Urinary bladder (tissue), 4 donors: Measurements from ENCODE around the gene TRPV4. TPM values are rescaled to one million over a fixed set of nuclear protein-coding genes. Genes with fewer than 3 reads are reported as not detected.
"Not testable (repeated sequence)": the region's sequence is repeated elsewhere in the genome, so short reads cannot be mapped to it uniquely, and the experiment has no call there.

Experiments used
- DNase-seq: peaks from one replicate; pipeline ENCODE4 v3.0.0-alpha.2; 2015; ENCODE audit errors: extremely low spot score
- H3K27ac ChIP-seq: one replicate; pipeline ENCODE4 v1.5.1; 2013; ENCODE audit warnings: low read depth, mild to moderate bottlenecking, moderate library complexity
- H3K36me3 ChIP-seq: one replicate; pipeline ENCODE4 v1.6.1; 2013; ENCODE audit warnings: mild to moderate bottlenecking, moderate library complexity; ENCODE audit not compliant: insufficient read depth
- H3K4me1 ChIP-seq: one replicate; pipeline ENCODE4 v1.6.1; 2013; ENCODE audit warnings: mild to moderate bottlenecking, moderate library complexity; ENCODE audit not compliant: insufficient read depth
- H3K4me3 ChIP-seq: one replicate; pipeline ENCODE4 v1.5.1; 2013; ENCODE audit warnings: low read depth, low read length
- WGBS: extraction: QIAGEN DNeasy Blood & Tissue Kit; methylation state at CpG from one replicate; pipeline ENCODE4 v1.1.7; 2013; 5-methylcytosine and 5-hydroxymethylcytosine counted together
- polyA plus RNA-seq: library from polyadenylated mRNA; stranded (reverse); fragments of 200-250 nt; gene quantifications from one replicate; pipeline ENCODE4 v1.2.3, GENCODE V29; 2013
- total RNA-seq: library from RNA; depleted of rRNA; stranded (reverse); fragments of >200 nt; gene quantifications from one replicate; pipeline ENCODE4 v1.2.3, GENCODE V29; 2014
- donor health status: healthy with polysubstance abuse.
- donor health status: healthy.

TRPV4 gene
- total and polyA plus RNA-seq, 2 donors = 0.90 to 1.2 TPM

DNA sequence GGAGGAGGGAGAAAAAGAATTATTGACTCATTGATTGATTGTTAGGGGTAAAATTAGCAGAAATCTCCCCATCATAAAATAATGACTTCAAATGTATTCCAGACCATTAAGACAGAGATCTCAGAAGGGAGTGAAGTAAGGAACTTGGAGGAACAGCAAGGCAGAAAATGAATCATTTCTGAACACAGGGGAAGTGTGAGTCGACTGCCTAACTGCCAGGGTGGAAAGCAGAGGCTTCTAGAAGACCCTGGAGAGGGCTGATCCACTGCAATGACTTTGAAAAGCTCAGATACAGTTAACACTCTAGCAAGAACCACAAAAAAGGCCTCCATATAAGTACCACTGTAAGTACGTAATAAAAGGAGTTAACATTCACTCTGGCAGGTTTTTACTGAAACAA lies 37.5 kb upstream of the TRPV4 start:
- no peak overlapping the region for H3K4me3 ChIP-seq
- H3K4me1 ChIP-seq = no peaks in the 10 kb centered on the region
- 65% methylated on average over 2 of the region's 2 CpGs for whole genome bisulfite sequencing
- DNase-seq = no peak
- no peaks in the 10 kb centered on the region for H3K36me3 ChIP-seq
- H3K27ac ChIP-seq = no peak overlapping the region

DNA sequence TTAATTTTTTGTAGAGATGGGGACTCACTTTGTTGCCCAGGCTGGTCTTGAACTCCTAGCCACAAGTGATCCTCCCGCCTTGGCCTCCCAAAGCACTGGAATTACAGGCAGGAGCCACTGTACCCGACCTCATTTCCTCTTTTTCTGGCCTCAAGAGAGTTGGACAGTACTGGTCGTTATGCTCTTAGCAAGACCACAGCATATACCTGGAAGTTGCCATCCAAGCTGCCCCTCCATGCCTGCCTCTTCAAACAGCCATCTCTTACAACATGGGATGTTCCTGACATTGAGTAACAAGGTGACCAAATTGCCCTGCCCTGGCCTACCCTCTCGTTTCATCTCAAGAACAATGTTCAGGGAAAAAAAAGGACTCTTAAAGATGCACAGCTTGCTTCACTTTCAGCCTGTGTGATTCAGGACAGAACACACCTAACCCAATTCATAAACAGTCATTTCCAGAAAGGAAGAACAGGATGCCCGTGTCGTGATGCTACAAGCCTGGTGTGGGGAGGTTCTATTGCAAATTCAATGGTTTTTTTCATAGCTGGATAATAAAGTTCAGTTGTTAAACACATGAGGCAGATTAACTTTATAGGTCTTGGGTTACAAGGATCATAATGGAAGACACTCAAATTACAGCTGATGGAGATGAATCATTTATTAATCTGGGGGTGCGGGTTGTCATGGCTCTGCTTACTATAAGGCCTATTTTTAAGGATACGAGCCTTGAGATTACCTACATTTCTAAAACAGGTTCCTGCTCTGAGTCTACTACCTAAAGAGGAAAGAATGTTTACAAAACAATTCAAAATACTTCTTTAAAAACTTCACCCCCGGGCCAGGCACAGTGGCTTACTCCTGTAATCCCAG lies 35.2 kb upstream of the TRPV4 start:
- no peak for DNase-seq
- no peaks in the 10 kb centered on the region for H3K4me1 ChIP-seq

GRCh38 chr12:109864916-109865315 lies 31.7 kb upstream of the TRPV4 start:
- peak overlapping the region; percentile 12 for H3K27ac ChIP-seq
- no peaks in the 10 kb centered on the region for H3K36me3 ChIP-seq
- no peak overlapping the region for H3K4me3 ChIP-seq
- WGBS = 75% methylated on average over 3 of the region's 3 CpGs
- DNase-seq = peak; percentile 89
- H3K4me1 ChIP-seq = no peaks in the 10 kb centered on the region

More for the DNA sequence above, 35.2 kb upstream of the TRPV4 start:
- H3K36me3 ChIP-seq = no peaks in the 10 kb centered on the region
- no peak overlapping the region for H3K27ac ChIP-seq
- WGBS = 80% methylated on average over 9 of the region's 9 CpGs
- no peak overlapping the region for H3K4me3 ChIP-seq

- H3K36me3 ChIP-seq = no peaks in the 10 kb centered on the region
- no peak for DNase-seq
- peak overlapping the region; percentile 51 for H3K27ac ChIP-seq
These were observed 30.9 kb upstream of the TRPV4 start for GRCh38 chr12:109863847-109864712.

GRCh38 chr12:109862491-109862890 lies 29.3 kb upstream of the TRPV4 start:
- not testable (repeated sequence) for H3K27ac ChIP-seq, H3K4me1 ChIP-seq, H3K36me3 ChIP-seq, H3K4me3 ChIP-seq, DNase-seq
- WGBS = 95% methylated on average over 9 of the region's 9 CpGs

More at GRCh38 chr12:109863847-109864712, 30.9 kb upstream of the TRPV4 start:
- Histone ChIP-seq H3K4me3 (no peak overlapping the region), H3K4me1 (no peaks in the 10 kb centered on the region)
- WGBS = 69% methylated on average over 9 of the region's 9 CpGs

GRCh38 chr12:109861689-109862314 lies 28.6 kb upstream of the TRPV4 start:
- WGBS = 76% methylated on average over 17 of the region's 17 CpGs
- H3K4me3 ChIP-seq = no peak overlapping the region

DNA sequence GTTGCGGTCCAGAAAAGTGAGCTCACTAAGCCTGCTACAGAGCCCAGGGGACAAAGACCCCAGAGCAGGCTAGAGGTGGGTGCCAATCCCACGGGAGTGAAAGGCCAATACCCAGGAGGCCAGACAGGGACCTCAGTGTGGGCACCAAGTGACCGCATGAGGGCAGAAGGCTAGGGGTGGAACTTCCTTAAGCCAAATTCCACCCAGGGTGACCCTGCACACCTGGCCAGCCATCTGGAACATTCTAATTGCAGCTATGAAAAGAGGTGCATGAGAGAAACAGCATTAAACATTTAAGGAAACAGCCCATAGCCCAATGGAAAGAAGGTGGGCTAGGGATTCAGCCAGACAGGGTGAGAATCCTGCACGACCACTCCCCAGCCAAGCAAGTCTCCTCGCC lies 27.8 kb upstream of the TRPV4 start:
- no peak for DNase-seq
- WGBS = 95% methylated on average over 5 of the region's 5 CpGs
- Histone ChIP-seq H3K27ac (no peak overlapping the region), H3K36me3 (no peaks in the 10 kb centered on the region), H3K4me1 (no peaks in the 10 kb centered on the region), H3K4me3 (no peak overlapping the region)

More at GRCh38 chr12:109861689-109862314, 28.6 kb upstream of the TRPV4 start:
- DNase-seq = no peak
- no peaks in the 10 kb centered on the region for H3K36me3 ChIP-seq
- no peak overlapping the region for H3K27ac ChIP-seq
- H3K4me1 ChIP-seq = no peaks in the 10 kb centered on the region

GRCh38 chr12:109858764-109859163 lies 25.6 kb upstream of the TRPV4 start:
- DNase-seq = no peak
- no peak overlapping the region for H3K4me3 ChIP-seq
- no peak overlapping the region for H3K27ac ChIP-seq
- WGBS = 92% methylated on average over 5 of the region's 5 CpGs
- H3K4me1 ChIP-seq = no peaks in the 10 kb centered on the region
- H3K36me3 ChIP-seq = peaks cover 4% of the 10 kb centered on the region

- DNase-seq = no peak
- no peak overlapping the region for H3K4me3 ChIP-seq
- 95% methylated on average over 6 of the region's 6 CpGs for WGBS
- no peaks in the 10 kb centered on the region for H3K4me1 ChIP-seq
- peaks cover 4% of the 10 kb centered on the region for H3K36me3 ChIP-seq
- no peak overlapping the region for H3K27ac ChIP-seq
These were observed 24.5 kb upstream of the TRPV4 start for GRCh38 chr12:109857715-109858114.

- Histone ChIP-seq H3K4me1 (no peaks in the 10 kb centered on the region), H3K27ac (no peak overlapping the region), H3K36me3 (peaks cover 4% of the 10 kb centered on the region), H3K4me3 (no peak overlapping the region)
- DNase-seq = no peak
- WGBS = 92% methylated on average over 14 of the region's 14 CpGs
These were observed 22.2 kb upstream of the TRPV4 start for GRCh38 chr12:109855377-109855776.

DNA sequence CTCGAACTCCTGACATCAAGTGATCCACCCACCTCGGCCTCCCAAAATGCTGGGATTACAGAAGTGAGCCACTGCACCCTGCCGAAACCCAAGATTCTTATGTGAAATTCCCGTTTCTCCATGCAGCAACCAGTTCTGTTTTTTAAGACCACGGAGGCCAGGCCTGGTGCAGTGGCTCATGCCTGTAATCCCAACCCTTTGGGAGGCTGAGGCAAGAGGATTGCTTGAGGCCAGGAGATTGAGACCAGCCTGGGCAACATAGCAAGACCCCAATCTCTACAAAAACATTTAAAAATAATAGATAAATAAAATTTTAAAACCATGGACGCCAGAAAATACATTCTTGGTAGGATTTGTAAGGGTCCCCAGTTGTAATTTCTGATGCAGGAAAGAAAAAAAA lies 17.3 kb upstream of the TRPV4 start:
- H3K27ac ChIP-seq, H3K4me3 ChIP-seq, H3K36me3 ChIP-seq, DNase-seq, H3K4me1 ChIP-seq: not testable (repeated sequence)
- 90% methylated on average over 6 of the region's 6 CpGs for WGBS

- H3K4me1 ChIP-seq = no peaks in the 10 kb centered on the region
- WGBS = 50% methylated on average over 7 of the region's 7 CpGs
These were observed 14.0 kb upstream of the TRPV4 start for GRCh38 chr12:109847142-109847735.

DNA sequence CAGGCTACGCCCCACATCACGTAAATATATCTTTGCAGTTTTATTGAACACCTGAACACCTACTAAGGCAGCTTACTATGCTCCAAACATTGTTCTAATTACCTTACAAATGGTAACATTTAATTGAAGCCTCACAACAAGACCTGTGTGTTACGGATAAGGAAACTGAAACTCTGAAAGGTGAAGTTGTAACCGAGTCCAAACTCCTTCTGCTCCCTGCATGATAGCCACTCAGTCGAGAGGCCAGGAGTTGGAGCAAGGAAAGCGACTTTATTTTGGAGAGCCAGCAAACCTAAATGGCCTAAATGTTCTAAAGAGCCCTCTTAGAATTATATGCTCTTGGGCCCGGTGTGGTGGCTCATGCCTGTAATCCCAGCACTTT lies 12.6 kb upstream of the TRPV4 start:
- Histone ChIP-seq H3K4me3 (no peak overlapping the region), H3K27ac (no peak overlapping the region), H3K36me3 (no peaks in the 10 kb centered on the region), H3K4me1 (no peaks in the 10 kb centered on the region)
- no peak for DNase-seq
- WGBS = 91% methylated on average over 7 of the region's 7 CpGs

More at GRCh38 chr12:109847142-109847735, 14.0 kb upstream of the TRPV4 start:
- DNase-seq = no peak
- Histone ChIP-seq H3K4me3 (no peak overlapping the region), H3K27ac (no peak overlapping the region), H3K36me3 (no peaks in the 10 kb centered on the region)
